VCaP (cell line): ENCODE measurements around the gene ARHGAP12.

Experiments used
- H3K27ac ChIP-seq: fragments of 450-650 bp; 2 replicates; pipeline ENCODE4 v1.5.1; 2017
- CTCF ChIP-seq: fragments of 450-650 bp; conservative IDR thresholded peaks from 2 replicates; pipeline ENCODE4 v1.5.1; 2017; ENCODE audit warnings: mild to moderate bottlenecking, moderate library complexity

ARHGAP12 gene

GRCh38 chr10:31936933-31937332 lies 8.3 kb upstream of the ARHGAP12 start:
- no peak for TF ChIP-seq CTCF
- H3K27ac ChIP-seq: peak overlapping the region; percentile 2; the same call in 1 of the 2 replicates

- H3K27ac ChIP-seq: no peak overlapping the region
- TF ChIP-seq CTCF: no peak
These were observed 7.5 kb upstream of the ARHGAP12 start for GRCh38 chr10:31936086-31936485.

- TF ChIP-seq CTCF: no peak
- H3K27ac ChIP-seq: no peak overlapping the region
These were observed 7.0 kb upstream of the ARHGAP12 start for GRCh38 chr10:31935678-31936077.

GRCh38 chr10:31932838-31933237 lies 4.2 kb upstream of the ARHGAP12 start:
- H3K27ac ChIP-seq: no peak overlapping the region
- TF ChIP-seq CTCF: no peak

- TF ChIP-seq CTCF: no peak
- H3K27ac ChIP-seq: peak overlapping the region; percentile 89
These were observed 2.2 kb upstream of the ARHGAP12 start for GRCh38 chr10:31930856-31931255.

GRCh38 chr10:31930023-31930751 lies 1.6 kb upstream of the ARHGAP12 start:
- peak overlapping the region; percentile 89 for H3K27ac ChIP-seq

More at GRCh38 chr10:31930023-31930751, 1.6 kb upstream of the ARHGAP12 start:
- no peak for TF ChIP-seq CTCF
